Fibroblast of gingiva (primary cell): ENCODE measurements around the gene MCTP1.
A peak's percentile ranks its signal among the peaks of the same experiment; 100 is the strongest.

ENCODE experiments used
- DNase-seq: peaks from one replicate; pipeline ENCODE4 v3.0.0-alpha.2; 2011; ENCODE audit warnings: low read depth

Gene MCTP1

GRCh38 chr5:94941122-94941755, 343.7 kb downstream of the MCTP1 start:
- no peak for DNase-seq

DNA sequence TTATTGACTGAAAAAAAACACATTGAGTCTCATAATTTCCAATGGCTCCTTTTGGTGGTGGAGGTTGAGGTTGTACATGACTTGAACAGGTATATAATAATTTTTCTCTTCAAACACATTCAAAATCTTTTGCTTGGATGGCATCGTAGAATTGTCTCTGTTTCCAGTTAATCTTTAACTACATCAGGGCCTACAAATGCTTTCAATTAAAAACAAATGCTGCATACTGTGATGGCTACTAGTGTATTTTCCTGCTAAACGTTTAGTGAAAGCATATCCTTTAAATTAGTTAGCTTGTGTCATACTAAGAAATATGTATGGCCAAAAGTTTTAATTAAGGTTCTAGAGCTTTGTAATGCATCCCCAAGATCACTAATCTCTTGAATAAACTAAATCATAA, 352.6 kb downstream of the MCTP1 start:
- DNase-seq, result no peak

- DNase-seq, result no peak
These were observed 356.0 kb downstream of the MCTP1 start for GRCh38 chr5:94928891-94929290.

DNA sequence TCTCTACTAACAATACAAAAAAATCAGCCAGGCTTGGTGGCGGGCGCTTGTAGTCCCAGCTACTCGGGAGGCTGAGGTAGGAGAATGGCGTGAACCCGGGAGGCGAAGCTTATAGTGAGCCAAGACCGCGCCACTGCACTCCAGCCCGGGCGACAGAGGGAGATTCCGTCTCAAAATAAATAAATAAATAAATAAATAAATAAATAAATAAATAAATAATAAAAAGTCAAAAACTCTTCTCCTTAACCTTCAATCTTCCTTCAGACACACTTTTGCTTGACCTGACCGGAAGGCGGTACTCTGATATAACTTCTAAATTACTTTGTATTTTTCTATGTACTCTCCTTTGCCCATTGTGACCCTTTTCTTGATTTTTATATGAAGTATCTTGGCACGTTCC, 364.3 kb downstream of the MCTP1 start:
- DNase-seq, result no peak

- DNase-seq, result no peak
These were observed 368.3 kb downstream of the MCTP1 start for GRCh38 chr5:94916619-94917018.

DNA sequence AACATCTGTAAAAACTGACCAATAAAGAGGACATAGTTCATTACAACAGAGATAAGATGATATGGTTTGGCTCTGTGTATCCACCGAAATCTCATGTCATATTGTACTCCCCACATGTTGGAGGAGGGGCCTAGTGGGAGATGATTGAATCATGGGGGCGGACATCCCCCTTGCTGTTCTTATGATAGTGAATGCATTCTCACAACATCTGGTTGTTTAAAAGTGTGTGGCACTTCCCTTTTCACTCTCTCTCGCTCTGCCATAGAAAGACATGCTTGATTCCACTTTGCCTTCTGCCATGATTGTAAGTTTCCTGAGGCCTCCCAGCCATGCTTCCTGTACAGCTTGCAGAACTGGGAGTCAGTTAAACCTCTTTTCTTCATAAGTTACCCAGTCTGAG, 373.6 kb downstream of the MCTP1 start:
- no peak for DNase-seq

DNA sequence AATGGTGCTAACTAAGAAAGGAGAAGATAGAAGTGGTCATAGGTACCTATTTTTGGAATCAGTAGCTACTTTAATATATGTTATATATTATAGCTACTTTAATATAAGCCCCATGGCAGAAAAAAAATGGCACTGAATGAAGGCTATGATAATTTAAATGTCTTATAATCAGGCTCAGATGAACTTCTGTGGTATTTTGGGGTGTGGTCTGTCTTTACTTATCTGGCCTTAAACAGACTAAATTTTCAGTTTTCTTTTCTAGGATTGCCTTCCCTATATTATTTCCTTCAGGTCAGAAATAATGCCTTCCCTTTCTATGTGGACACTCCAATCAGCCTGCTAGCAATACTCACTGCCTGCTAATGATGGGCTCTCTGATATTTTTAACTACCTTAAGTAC, 374.2 kb downstream of the MCTP1 start:
- no peak for DNase-seq

- DNase-seq, result peak; percentile 32
These were observed 375.9 kb downstream of the MCTP1 start for GRCh38 chr5:94908889-94909480.

- DNase-seq, result no peak
These were observed 378.1 kb downstream of the MCTP1 start for GRCh38 chr5:94906750-94907149.

- DNase-seq, result no peak
These were observed 381.2 kb downstream of the MCTP1 start for GRCh38 chr5:94903726-94904125.

DNA sequence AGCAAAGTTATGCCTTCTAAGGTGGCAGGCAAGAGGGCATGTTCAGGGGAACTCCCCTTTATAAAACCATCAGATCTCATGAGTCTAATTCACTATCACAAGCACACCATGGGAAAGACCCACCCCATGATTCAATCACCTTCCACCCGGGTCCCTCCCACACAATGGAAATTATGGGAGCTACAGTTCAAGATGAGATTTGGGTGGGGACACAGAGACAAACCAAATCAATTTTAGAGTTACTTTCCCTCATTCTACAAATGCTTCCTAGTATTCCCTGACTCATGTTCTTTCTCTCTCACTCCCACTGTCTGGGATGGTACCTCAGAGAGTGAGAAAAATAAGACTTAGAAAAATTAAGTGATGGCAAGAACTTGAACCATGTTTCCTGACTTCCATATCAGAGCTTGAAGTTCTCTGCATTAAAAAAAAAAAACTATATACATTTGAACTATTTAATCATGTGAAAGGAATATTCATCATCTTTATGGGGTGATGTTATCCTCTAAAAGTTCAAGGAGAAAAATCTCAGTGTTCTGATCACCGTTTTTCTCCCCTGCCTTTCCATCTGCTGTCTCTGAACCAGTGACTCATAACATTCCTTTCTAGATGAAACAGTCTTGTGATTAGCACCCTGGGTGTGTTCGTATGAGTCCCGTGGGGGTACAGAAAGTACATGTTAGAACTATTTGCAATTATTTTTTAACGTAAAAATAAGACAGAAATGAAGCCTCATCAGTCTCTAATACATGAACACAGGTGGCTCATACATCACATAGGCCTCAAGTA, 383.5 kb downstream of the MCTP1 start:
- peak; percentile 5 for DNase-seq

DNA sequence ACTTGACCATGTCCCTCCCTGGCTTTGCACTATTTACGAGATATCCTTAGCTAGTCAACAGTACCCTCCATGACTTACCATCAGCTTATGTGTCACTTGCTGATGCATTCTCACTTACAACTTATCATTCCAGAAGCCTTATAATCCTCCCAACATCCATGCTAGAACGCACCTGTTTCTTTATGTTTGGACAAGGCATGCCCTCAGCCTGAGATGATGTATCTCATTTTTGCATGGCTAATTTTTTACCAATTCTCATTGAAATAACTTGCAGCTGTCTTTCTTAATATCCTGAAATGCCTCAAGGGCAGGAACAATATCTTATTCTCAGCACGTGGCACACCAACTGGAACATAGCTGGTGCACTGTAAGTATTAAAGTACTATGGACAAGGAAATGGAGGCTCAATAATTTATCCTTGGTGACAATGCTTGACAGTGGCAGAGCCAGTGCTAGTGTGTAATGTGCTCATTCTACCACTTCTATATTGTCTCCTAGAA, 384.8 kb downstream of the MCTP1 start:
- no peak for DNase-seq

DNA sequence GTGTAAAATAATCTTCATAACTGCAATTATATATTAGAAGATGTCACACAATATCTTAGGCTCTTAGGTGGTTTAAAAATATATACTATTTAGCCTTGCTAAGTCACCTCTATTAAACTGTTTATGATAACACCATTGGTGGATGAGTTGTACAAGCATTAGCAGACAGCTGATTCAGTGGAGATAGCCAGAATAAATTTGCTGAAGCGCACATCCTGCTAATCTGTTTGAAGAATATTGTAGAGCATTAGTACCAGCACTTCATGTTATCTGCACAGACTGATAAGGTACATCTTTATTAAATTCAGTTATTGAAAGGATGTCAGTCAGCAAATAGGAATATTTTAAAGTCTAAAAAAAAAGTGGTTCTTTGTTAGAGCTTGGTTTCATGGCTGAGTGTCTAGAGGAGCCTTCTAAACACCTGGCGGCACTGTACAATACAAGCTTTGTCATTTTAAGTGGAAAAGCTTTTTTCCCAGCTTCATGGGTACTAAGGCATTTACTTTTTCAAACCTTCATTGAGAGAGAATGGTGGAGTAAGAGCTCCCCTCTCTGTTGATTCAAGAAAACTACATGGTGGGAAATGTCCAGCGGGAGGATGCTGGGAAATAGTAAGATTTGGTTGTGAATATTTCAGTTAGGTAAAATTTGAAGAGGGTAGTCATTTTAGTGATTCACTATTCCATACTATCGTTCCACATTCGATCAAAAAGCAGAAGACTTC, 391.3 kb downstream of the MCTP1 start:
- no peak for DNase-seq

- DNase-seq, result no peak
These were observed 392.9 kb downstream of the MCTP1 start for GRCh38 chr5:94891972-94892371.

GRCh38 chr5:94891565-94891964, 393.3 kb downstream of the MCTP1 start:
- no peak for DNase-seq

DNA sequence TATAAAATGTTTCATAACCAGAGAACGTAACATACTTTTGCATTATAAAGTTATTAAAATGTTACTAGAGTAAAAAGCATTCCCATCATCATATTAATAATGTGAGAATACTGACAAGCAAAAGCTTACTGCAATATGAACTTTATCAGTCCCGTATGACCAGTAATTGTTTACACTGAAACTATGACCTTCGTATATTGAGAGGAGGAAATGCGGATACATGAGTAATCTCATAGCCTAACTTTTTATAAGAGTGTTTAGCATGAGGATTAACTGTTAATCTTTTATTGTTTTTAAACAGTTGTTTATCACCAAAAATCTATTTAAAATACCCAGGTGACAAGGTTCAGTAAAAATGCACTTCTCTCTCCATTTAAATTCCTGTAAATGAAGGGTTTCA, 394.0 kb downstream of the MCTP1 start:
- DNase-seq, result no peak

- no peak for DNase-seq
These were observed 396.2 kb downstream of the MCTP1 start for GRCh38 chr5:94888674-94889073.

DNA sequence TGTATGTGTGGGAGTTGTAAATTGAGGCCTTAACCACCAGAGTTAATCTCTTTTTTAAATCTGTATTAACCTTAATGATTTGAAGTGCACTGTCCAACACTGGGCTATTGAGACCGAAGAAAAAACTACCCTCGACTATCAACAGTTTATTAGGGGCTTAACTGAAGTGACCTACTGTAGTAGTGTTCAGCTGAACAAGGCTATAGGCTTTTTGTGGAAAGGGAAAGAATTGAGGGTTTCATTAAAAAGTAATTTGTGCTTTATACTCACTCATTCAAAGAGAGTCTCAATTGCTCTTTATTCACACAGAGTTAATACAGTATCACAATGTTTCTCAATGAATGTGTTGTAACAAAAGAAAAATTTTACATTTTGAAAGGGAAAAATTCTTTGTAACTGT, 399.0 kb downstream of the MCTP1 start:
- no peak for DNase-seq

DNA sequence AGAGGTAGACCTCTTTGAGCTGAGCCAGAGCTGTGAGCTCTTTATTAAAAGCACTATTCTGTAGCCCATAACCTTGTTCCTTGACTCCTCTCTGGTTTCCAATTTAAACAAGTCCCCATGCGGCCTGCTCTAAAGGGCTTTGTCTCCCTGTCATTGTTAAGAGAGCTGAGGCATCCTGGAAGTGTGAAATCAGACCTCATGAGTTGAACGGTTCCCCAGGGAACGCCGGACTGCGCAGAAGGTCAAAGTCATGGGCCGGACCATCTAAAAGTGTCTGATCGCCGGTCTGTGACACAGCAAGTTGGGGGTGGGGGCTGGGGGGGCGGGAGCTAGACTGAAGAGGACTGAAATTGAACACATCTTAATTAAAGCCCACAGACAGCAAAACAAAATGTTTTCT, 400.6 kb downstream of the MCTP1 start:
- DNase-seq, result no peak

DNA sequence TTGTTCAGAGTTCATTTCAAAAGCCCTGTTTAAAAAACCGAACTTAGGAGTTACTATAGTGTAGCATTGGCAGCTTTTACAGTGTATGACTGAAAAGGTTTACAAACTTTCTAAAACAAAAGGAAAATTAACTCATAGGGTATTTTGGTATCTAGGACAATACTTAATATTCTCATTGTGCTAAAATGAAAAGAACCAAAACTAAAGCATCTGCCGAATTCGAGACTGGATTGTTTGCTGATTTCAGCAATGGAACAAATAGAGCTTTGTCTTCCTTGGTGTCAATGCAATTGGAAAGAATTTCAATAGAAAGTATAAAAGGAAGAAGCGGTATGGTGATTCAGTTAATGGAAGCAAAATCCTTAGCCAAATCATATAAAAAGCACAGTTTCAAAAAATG, 412.4 kb downstream of the MCTP1 start:
- DNase-seq, result no peak

GRCh38 chr5:94870511-94871183, 414.2 kb downstream of the MCTP1 start:
- DNase-seq, result no peak

- no peak for DNase-seq
These were observed 415.0 kb downstream of the MCTP1 start for GRCh38 chr5:94869921-94870320.
